H1 (cell line): ENCODE data around the gene NOS3. TPM values are rescaled to one million over a fixed set of nuclear protein-coding genes. Genes with fewer than 3 reads are reported as not detected.

Experiments
- CTCF ChIA-PET: fragments of 300-600 bp; sonication (Branson Sonifier 250); formaldehyde crosslinking; loops from one replicate; lab custom pipeline; 2021; ENCODE audit not compliant: partially characterized antibody; lab: Charles Lee
- POLR2A ChIA-PET: fragments of 300-600 bp; sonication (Branson Sonifier 250); formaldehyde crosslinking; loops from one replicate; lab custom pipeline; 2021; ENCODE audit warnings: inconsistent platforms; ENCODE audit not compliant: partially characterized antibody; lab: Charles Lee
- DNase-seq, 2 experiments: peaks; one replicate each; pipeline versions ENCODE4 v3.0.0 to v3.0.0-alpha.2; 2010 to 2022; ENCODE audit warnings: low spot score in 2 of 2, low read depth in 1 of 2, mixed read lengths in 1 of 2
- FAIRE-seq: peaks from 2 replicates; lab custom pipeline; 2011; peaks lifted over from hg19 to GRCh38; lab: Jason Lieb, UNC
- H2AFZ ChIP-seq: 2 replicates; pipeline ENCODE4 v1.8.1; 2012; ENCODE audit warnings: low read length, inconsistent platforms
- H2AK5ac ChIP-seq: 2 replicates; pipeline ENCODE4 v1.6.1; 2013; ENCODE audit warnings: low read depth, low read length
- H2BK120ac ChIP-seq: replicated peaks from 2 replicates; pipeline ENCODE3; 2013; ENCODE audit warnings: low read depth, low read length, inconsistent platforms
- H2BK12ac ChIP-seq: 2 replicates; pipeline ENCODE4 v1.6.1; 2013; ENCODE audit warnings: low read depth, low read length
- H2BK15ac ChIP-seq: 2 replicates; pipeline ENCODE4 v1.6.1; 2013; ENCODE audit warnings: low read length
- H2BK20ac ChIP-seq: 2 replicates; pipeline ENCODE4 v1.6.1; 2013; ENCODE audit warnings: low read length
- H2BK5ac ChIP-seq: 2 replicates; pipeline ENCODE4 v1.6.1; 2013; ENCODE audit warnings: low read depth, low read length
- H3K14ac ChIP-seq: 2 replicates; pipeline ENCODE4 v1.6.1; 2013; ENCODE audit warnings: inconsistent platforms; ENCODE audit not compliant: insufficient read length
- H3K18ac ChIP-seq: 2 replicates; pipeline ENCODE4 v1.6.1; 2013; ENCODE audit warnings: low read length; ENCODE audit errors: extremely low read depth
- H3K23ac ChIP-seq: 2 replicates; pipeline ENCODE4 v1.6.1; 2013; ENCODE audit warnings: inconsistent platforms; ENCODE audit not compliant: insufficient read length
- H3K23me2 ChIP-seq: 2 replicates; pipeline ENCODE4 v1.6.1; 2013; ENCODE audit warnings: low read depth, low read length
- H3K27ac ChIP-seq: 2 replicates; pipeline ENCODE4 v1.6.1; 2011; ENCODE audit warnings: low read depth, low read length, inconsistent platforms
- H3K27me3 ChIP-seq, 4 experiments: replicated peaks in 1 of 4; 1 replicate in 1 of 4; 2 replicates in 3 of 4; pipeline versions ENCODE4 v1.6.1 to v1.8.1; 2011 to 2013; ENCODE audit warnings: low read length in 3 of 4, mild to moderate bottlenecking in 3 of 4, inconsistent platforms in 2 of 4, mixed read lengths in 2 of 4, moderate library complexity in 1 of 4; ENCODE audit not compliant: control insufficient read depth in 3 of 4, insufficient read depth in 3 of 4; ENCODE audit errors: extremely low read depth in 1 of 4
- H3K36me3 ChIP-seq, 4 experiments: 2 replicates each; pipeline versions ENCODE4 v1.6.1 to v1.8.1; 2011 to 2013; ENCODE audit warnings: mild to moderate bottlenecking in 4 of 4, low read length in 3 of 4, moderate library complexity in 2 of 4, control low read depth in 1 of 4, inconsistent platforms in 1 of 4; ENCODE audit not compliant: insufficient read depth in 4 of 4, control insufficient read depth in 2 of 4
- H3K4ac ChIP-seq: replicated peaks from 2 replicates; pipeline ENCODE3; 2013; ENCODE audit warnings: low read length, low read depth, mixed read lengths, inconsistent platforms; ENCODE audit not compliant: insufficient read length
- H3K4me1 ChIP-seq, 4 experiments: replicated peaks in 1 of 4; 1 replicate in 1 of 4; 2 replicates in 3 of 4; pipeline versions ENCODE4 v1.6.1 to v1.8.1; 2011 to 2013; ENCODE audit warnings: low read length in 3 of 4, inconsistent platforms in 2 of 4, mixed read lengths in 1 of 4; ENCODE audit not compliant: insufficient read depth in 4 of 4, control insufficient read depth in 3 of 4
- H3K4me2 ChIP-seq, 2 experiments: 2 replicates each; pipeline versions ENCODE4 v1.6.1 to v1.8.1; 2011 to 2013; ENCODE audit warnings: low read depth in 2 of 2, low read length in 2 of 2, control low read depth in 1 of 2, inconsistent platforms in 1 of 2, mild to moderate bottlenecking in 1 of 2; ENCODE audit not compliant: insufficient read depth in 1 of 2
- H3K4me3 ChIP-seq, 4 experiments: fragments of 200-600, 300-600 bp in 1 of 4; sonication (generic), shearing (Covaris generic), sonication (Bioruptor Twin) in 1 of 4; 2 replicates each; pipeline versions ENCODE4 v1.5.1 to v1.8.1; 2011 to 2016; ENCODE audit warnings: low read length in 4 of 4, low read depth in 3 of 4, control low read depth in 2 of 4, inconsistent platforms in 2 of 4, mild to moderate bottlenecking in 2 of 4, mixed read lengths in 1 of 4, moderate library complexity in 1 of 4; ENCODE audit not compliant: insufficient read depth in 2 of 4; ENCODE audit errors: extremely low read depth in 1 of 4
- H3K56ac ChIP-seq: replicated peaks from 2 replicates; pipeline ENCODE3; 2013; ENCODE audit warnings: low read depth, mild to moderate bottlenecking, mixed read lengths, low read length, inconsistent platforms; ENCODE audit not compliant: insufficient read length
- H3K79me1 ChIP-seq: 2 replicates; pipeline ENCODE4 v1.6.1; 2013; ENCODE audit warnings: low read depth, low read length, control low read depth
- H3K79me2 ChIP-seq, 2 experiments: 2 replicates each; pipeline versions ENCODE4 v1.6.1 to v1.8.1; 2012 to 2013; ENCODE audit warnings: low read length in 2 of 2, mild to moderate bottlenecking in 2 of 2, inconsistent platforms in 1 of 2; ENCODE audit not compliant: insufficient read depth in 2 of 2, control insufficient read depth in 1 of 2
- H3K9ac ChIP-seq, 4 experiments: replicated peaks in 1 of 4; 1 replicate in 1 of 4; 2 replicates in 3 of 4; pipeline versions ENCODE4 v1.6.1 to v1.8.1; 2011 to 2013; ENCODE audit warnings: low read depth in 3 of 4, low read length in 3 of 4, control low read depth in 2 of 4, mild to moderate bottlenecking in 2 of 4, moderate library complexity in 2 of 4, inconsistent platforms in 1 of 4; ENCODE audit errors: extremely low read depth in 1 of 4
- H3K9me3 ChIP-seq, 2 experiments: 2 replicates each; pipeline versions ENCODE4 v1.6.1 to v1.8.1; 2012 to 2013; ENCODE audit warnings: mild to moderate bottlenecking in 2 of 2, moderate library complexity in 2 of 2, control low read depth in 1 of 2, inconsistent platforms in 1 of 2, low read depth in 1 of 2, low read length in 1 of 2, mixed read lengths in 1 of 2; ENCODE audit not compliant: insufficient read depth in 2 of 2
- H4K20me1 ChIP-seq, 2 experiments: replicated peaks in 1 of 2; 2 replicates each; pipeline versions ENCODE3 to v1.8.1; 2011 to 2013; ENCODE audit warnings: inconsistent platforms in 2 of 2, low read length in 2 of 2, mild to moderate bottlenecking in 1 of 2; ENCODE audit not compliant: insufficient read depth in 2 of 2, control insufficient read depth in 1 of 2
- H4K5ac ChIP-seq: 2 replicates; pipeline ENCODE4 v1.6.1; 2013; ENCODE audit warnings: low read length, low read depth, mixed read lengths, inconsistent platforms; ENCODE audit not compliant: insufficient read length
- H4K8ac ChIP-seq: 2 replicates; pipeline ENCODE4 v1.8.0; 2013; ENCODE audit warnings: mild to moderate bottlenecking, moderate library complexity, low read length, inconsistent platforms; ENCODE audit not compliant: insufficient read depth; ENCODE audit errors: extremely low read depth
- H4K91ac ChIP-seq: replicated peaks from 2 replicates; pipeline ENCODE3; 2013; ENCODE audit warnings: low read length, mixed read lengths, inconsistent platforms; ENCODE audit not compliant: insufficient read length
- GTF2F1 ChIP-seq: IDR thresholded peaks from 2 replicates; pipeline ENCODE4 v1.6.1; 2012; ENCODE audit warnings: low read depth, low read length, improper control_type of control experiment, borderline replicate concordance
- JUND ChIP-seq: IDR thresholded peaks from 2 replicates; pipeline ENCODE4 v1.6.1; 2011; ENCODE audit warnings: mild to moderate bottlenecking, improper control_type of control experiment, low read length
- RAD21 ChIP-seq, 2 experiments: IDR thresholded peaks in 1 of 2; conservative IDR thresholded peaks in 1 of 2; 2 replicates each; pipeline ENCODE4 v1.6.1; 2011; ENCODE audit warnings: low read depth in 2 of 2, low read length in 2 of 2, improper control_type of control experiment in 1 of 2, inconsistent platforms in 1 of 2, mild to moderate bottlenecking in 1 of 2, moderate library complexity in 1 of 2
- SAP30 ChIP-seq: fragments of 300-600 bp; sonication (generic); IDR thresholded peaks from 2 replicates; pipeline ENCODE4 v1.7.1; 2012; ENCODE audit warnings: low read length, moderate library complexity, mild to moderate bottlenecking, inconsistent platforms; ENCODE audit not compliant: insufficient read depth, insufficient replicate concordance
- TCF12 ChIP-seq: IDR thresholded peaks from 2 replicates; pipeline ENCODE4 v1.6.1; 2011; ENCODE audit warnings: low read depth, mild to moderate bottlenecking, low read length
- whole genome bisulfite sequencing, 2 experiments: shearing (Covaris generic) in 1 of 2; methylation state at CpG; one replicate each; pipeline versions ENCODE4 v1.1.6 to v1.1.7; 2013 to 2015; ENCODE audit warnings: low lambda C conversion rate in 2 of 2, mixed read lengths in 2 of 2, inconsistent platforms in 1 of 2, low coverage in 1 of 2, missing lambda C conversion rate in 1 of 2; ENCODE audit not compliant: insufficient replicate concordance in 2 of 2, insufficient coverage in 1 of 2, insufficient read length in 1 of 2; ENCODE audit errors: extremely low coverage in 1 of 2, missing lambda C conversion rate in 1 of 2; 5-methylcytosine and 5-hydroxymethylcytosine counted together
- polyA plus RNA-seq, 7 experiments: library from polyadenylated mRNA; depleted of rRNA in 3 of 7; stranded (reverse) in 5 of 7; unstranded in 2 of 7; fragments of >200 nt in 5 of 7; fragments of 200-250 nt in 2 of 7; gene quantifications; 1 replicate in 5 of 7; 2 replicates in 1 of 7; 4 replicates in 1 of 7; pipeline versions ENCODE4 v1.2.1 to v1.2.3, GENCODE V29; 2011 to 2013; ENCODE audit warnings: missing spikeins in 2 of 7, mixed read lengths in 2 of 7
- total RNA-seq: library from RNA; stranded (reverse); fragmentation: NEBNext Ultra II Directional; extraction: Animal tissue kit (Norgen Biotek cat#: 25700); gene quantifications from 2 replicates; pipeline ENCODE4 v1.2.1, GENCODE V29; 2021
- TF ChIP-seq, protein P1 (sequence below), 3 experiments: IDR thresholded peaks; 1 replicate in 2 of 3; 2 replicates in 1 of 3; pipeline versions ENCODE4 v1.5.1 to v1.6.1; 2011; ENCODE audit warnings: low read length in 3 of 3, mild to moderate bottlenecking in 3 of 3, inconsistent platforms in 2 of 3, low read depth in 1 of 3, moderate library complexity in 1 of 3; ENCODE audit not compliant: insufficient read depth in 1 of 3; ENCODE audit errors: control extremely low read depth in 1 of 3

Gene NOS3
- total and polyA plus RNA-seq, 2 of the 8 experiments (the other 6 are each of a cell fraction or from before 2014, with no cell fraction given), result 4.4 to 16.2 TPM

DNA sequence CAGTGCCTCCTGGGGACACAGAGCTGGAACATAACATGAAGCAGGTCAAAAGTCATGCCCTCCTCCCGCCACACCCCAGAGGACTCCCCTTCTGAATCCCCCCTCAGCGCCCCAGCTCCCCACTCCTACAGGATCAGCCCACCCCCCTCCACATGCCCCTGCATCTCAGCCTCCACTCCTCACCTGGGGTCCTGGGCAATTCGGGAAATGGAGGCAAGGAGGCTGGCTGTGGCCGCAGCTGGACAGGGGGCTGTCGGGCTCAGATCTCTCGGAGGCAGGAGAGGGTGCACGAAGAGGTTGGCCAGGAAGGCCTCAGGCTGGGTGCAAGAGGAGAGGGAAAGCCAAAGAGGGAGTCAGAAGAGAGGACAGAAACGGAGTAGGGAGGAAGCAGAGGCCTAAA lies 25.7 kb downstream of the NOS3 start:
- H2BK5ac ChIP-seq, result no peak overlapping the region
- ChIA-PET CTCF (interaction anchor here (0.8 to 6.6 kb wide), 13 partner anchors 10 to 118 kb away, joined by 3 to 79 read pairs (median 4); partner anchors contain the start of genes ABCB8, FASTK and NOS3), POLR2A (interaction anchor here (1.4 kb wide), 1 partner anchor 9 kb away, joined by 4 read pairs; no protein-coding TSS in a partner anchor)
- H3K79me1 ChIP-seq, result no peaks in the 10 kb centered on the region; the same call in 1 of the 2 replicates
- no peak overlapping the region for H3K9ac ChIP-seq
- no peak overlapping the region for H4K5ac ChIP-seq
- no peaks in the 10 kb centered on the region for H3K79me2 ChIP-seq
- WGBS, 2 experiments, result 92% methylated on average over 6 of the region's 8 CpGs; no CpG with 5 or more reads in 1 of the 2 experiments
- H2BK15ac ChIP-seq, result no peak overlapping the region
- peaks cover 0 to 30% (median 19%) of the 10 kb centered on the region in 4 experiments; a peak in 5 of 7 replicates for H3K4me1 ChIP-seq
- TF ChIP-seq TCF12 (no peak), RAD21 (IDR thresholded peaks at IDR 0.05 in 1 of 2, conservative IDR thresholded peaks at IDR 0.05 in 1 of 2; ENCODE audit: low read depth in 2 of 2, low read length in 2 of 2) (no peak), JUND (no peak), GTF2F1 (no peak), SAP30 (no peak)
- TF ChIP-seq, protein P1, sequence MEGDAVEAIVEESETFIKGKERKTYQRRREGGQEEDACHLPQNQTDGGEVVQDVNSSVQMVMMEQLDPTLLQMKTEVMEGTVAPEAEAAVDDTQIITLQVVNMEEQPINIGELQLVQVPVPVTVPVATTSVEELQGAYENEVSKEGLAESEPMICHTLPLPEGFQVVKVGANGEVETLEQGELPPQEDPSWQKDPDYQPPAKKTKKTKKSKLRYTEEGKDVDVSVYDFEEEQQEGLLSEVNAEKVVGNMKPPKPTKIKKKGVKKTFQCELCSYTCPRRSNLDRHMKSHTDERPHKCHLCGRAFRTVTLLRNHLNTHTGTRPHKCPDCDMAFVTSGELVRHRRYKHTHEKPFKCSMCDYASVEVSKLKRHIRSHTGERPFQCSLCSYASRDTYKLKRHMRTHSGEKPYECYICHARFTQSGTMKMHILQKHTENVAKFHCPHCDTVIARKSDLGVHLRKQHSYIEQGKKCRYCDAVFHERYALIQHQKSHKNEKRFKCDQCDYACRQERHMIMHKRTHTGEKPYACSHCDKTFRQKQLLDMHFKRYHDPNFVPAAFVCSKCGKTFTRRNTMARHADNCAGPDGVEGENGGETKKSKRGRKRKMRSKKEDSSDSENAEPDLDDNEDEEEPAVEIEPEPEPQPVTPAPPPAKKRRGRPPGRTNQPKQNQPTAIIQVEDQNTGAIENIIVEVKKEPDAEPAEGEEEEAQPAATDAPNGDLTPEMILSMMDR (IDR thresholded peaks at IDR 0.05; ENCODE audit: control extremely low read depth in 1 of 3, insufficient read depth in 1 of 3, low read depth in 1 of 3, low read length in 3 of 3), result no peak
- TF ChIP-seq, all 59 proteins: peak for 0
- H4K8ac ChIP-seq, result no peak overlapping the region
- H3K27ac ChIP-seq, result no peak overlapping the region
- no peak overlapping the region for H3K4ac ChIP-seq
- peaks cover 7% of the 10 kb centered on the region; the same call in 1 of the 2 replicates for H3K23me2 ChIP-seq
- no peak overlapping the region for H2AK5ac ChIP-seq
- H2BK120ac ChIP-seq, result no peak overlapping the region
- no peak overlapping the region for H2AFZ ChIP-seq
- no peak overlapping the region for H3K23ac ChIP-seq
- no peak overlapping the region for H3K18ac ChIP-seq
- FAIRE-seq (no peak), DNase-seq (no peak)
- H3K56ac ChIP-seq, result no peak overlapping the region
- no peak overlapping the region for H3K4me2 ChIP-seq
- no peak overlapping the region for H4K91ac ChIP-seq
- H4K20me1 ChIP-seq, result no peaks in the 10 kb centered on the region
- no peak overlapping the region for H2BK12ac ChIP-seq
- no peak overlapping the region for H3K14ac ChIP-seq
- peaks cover 8 to 46% (median 41%) of the 10 kb centered on the region in 4 experiments for H3K27me3 ChIP-seq
- H3K36me3 ChIP-seq, result no peaks in the 10 kb centered on the region
- H3K4me3 ChIP-seq, result no peak overlapping the region
- H2BK20ac ChIP-seq, result no peak overlapping the region
- H3K9me3 ChIP-seq, result no peaks in the 10 kb centered on the region
